ENCODE results near the gene MTG2. TPM values are rescaled to one million over a fixed set of nuclear protein-coding genes. Genes with fewer than 3 reads are reported as not detected.
A peak's percentile ranks its signal among the peaks of the same experiment; 100 is the strongest.

Gene MTG2
- total and polyA plus RNA-seq, 10 of the 15 experiments (the other 5 are each of a cell fraction or from before 2014, with no cell fraction given), result 6.2 to 52.4 (median 34.3) TPM

DNA sequence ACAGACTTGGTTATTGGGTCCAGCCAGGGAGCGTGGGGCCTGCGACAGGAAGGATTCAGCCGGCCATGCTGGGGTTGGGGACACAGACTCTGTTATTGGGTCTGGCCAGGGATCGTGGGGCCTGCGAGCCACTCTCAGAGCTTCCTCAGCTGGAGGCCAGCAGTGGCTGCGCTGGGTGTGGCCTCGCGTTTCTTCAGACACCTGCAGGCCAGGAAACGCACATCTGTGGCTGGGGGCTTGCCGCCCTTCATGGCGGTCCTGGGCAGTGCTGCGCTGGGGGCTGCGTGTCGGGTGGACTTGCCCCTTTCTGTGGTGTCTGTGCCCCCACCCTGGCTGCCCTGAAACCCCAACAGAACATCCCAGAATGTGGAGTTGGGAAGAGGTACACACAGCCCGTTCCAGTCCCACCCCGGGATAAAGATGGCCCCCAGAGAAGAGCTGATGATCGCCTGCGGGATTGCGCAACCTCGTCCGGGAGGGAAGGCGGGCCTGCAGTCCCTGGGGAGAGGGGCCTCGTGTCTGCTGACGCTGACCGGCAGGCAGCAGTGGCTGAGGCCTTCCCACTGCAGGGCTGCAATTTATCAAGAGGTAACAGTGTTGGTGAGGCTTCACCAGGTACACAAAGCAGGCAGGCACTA is 16.9 kb upstream of the MTG2 start:
- intact Hi-C loops (cut with micrococcal nuclease; ENCODE audit: unreplicated experiment) (no loop called here), in situ Hi-C loops (cut with MboI) (no loop called here)
- RAD21 ChIA-PET (ENCODE audit: unreplicated experiment), result no interaction called here
- WGBS (ENCODE audit: insufficient coverage, insufficient replicate concordance, low lambda C conversion rate, missing lambda C conversion rate), result 99% methylated on average over 25 of the region's 25 CpGs
- Histone ChIP-seq H3K9ac (ENCODE audit: control insufficient read depth, insufficient read depth, low read length) (no peak overlapping the region), H3K27me3 (replicated peaks in 1 of 2; ENCODE audit: control insufficient read depth in 2 of 2, insufficient read depth in 2 of 2, low read length in 1 of 2) (no peaks in the 10 kb centered on the region), H3K79me2 (ENCODE audit: control insufficient read depth, insufficient read depth, low read length) (no peaks in the 10 kb centered on the region), H3K36me3 (ENCODE audit: control insufficient read depth in 2 of 2, insufficient read depth in 2 of 2, low read length in 1 of 2) (peaks cover 6 to 35% of the 10 kb centered on the region in 2 experiments; a peak in 3 of 4 replicates), H3K27ac (ENCODE audit: control insufficient read depth, insufficient read depth) (no peak overlapping the region), H3K4me1 (ENCODE audit: control insufficient read depth, insufficient read depth, low read length) (no peaks in the 10 kb centered on the region), H2AFZ (ENCODE audit: control insufficient read depth, low read depth, low read length) (no peak overlapping the region), H3K4me3 (no peak overlapping the region), H3K9me3 (replicated peaks; ENCODE audit: control insufficient read depth, insufficient read depth, low read length) (no peaks in the 10 kb centered on the region), H4K20me1 (ENCODE audit: control insufficient read depth, insufficient read depth) (no peaks in the 10 kb centered on the region), H3K4me2 (ENCODE audit: control insufficient read depth, insufficient read depth) (no peak overlapping the region)
- CTCF ChIA-PET, result no interaction called here
- POLR2A ChIA-PET, result no interaction called here
- TF ChIP-seq CEBPB (IDR thresholded peaks at IDR 0.05; ENCODE audit: borderline replicate concordance in 1 of 2, low read depth in 2 of 2, low read length in 2 of 2), result peak in 1 of 2 experiments; percentile 35; a peak in 1 of 4 replicates
- TF ChIP-seq, protein P1, sequence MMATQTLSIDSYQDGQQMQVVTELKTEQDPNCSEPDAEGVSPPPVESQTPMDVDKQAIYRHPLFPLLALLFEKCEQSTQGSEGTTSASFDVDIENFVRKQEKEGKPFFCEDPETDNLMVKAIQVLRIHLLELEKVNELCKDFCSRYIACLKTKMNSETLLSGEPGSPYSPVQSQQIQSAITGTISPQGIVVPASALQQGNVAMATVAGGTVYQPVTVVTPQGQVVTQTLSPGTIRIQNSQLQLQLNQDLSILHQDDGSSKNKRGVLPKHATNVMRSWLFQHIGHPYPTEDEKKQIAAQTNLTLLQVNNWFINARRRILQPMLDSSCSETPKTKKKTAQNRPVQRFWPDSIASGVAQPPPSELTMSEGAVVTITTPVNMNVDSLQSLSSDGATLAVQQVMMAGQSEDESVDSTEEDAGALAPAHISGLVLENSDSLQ (IDR thresholded peaks at IDR 0.05), result no peak
- no TSS peak for BruUV-seq (replicated peaks)
- no peak for ATAC-seq
- FAIRE-seq, result no peak
- SMC1A ChIA-PET (ENCODE audit: uncharacterized antibody, unreplicated experiment), result no interaction called here
- DNase-seq (ENCODE audit: low read depth, low spot score), result no peak

DNA sequence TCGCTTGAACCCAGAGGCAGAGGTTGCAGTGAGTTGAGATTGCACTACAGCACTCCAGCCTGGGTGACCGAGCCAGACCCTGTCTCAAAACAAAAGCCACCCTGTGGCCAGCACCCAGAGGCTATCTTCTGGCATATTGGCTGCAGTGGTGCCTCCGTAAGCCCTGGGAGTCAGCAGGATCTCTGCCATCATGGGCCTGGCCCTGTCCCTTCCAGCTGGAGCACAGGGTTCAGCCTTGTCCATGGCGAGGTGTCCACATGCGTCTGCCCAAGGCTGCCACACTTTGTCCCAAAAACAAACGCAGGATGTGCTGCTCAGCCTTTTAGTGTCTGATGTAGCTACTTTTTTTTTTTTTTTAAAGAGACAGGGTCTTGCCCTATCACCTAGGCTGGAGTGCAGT is 15.4 kb upstream of the MTG2 start:
- intact Hi-C loops (cut with micrococcal nuclease; ENCODE audit: unreplicated experiment), result no loop called here
- no peak for ATAC-seq
- WGBS (ENCODE audit: insufficient coverage, insufficient replicate concordance, low lambda C conversion rate, missing lambda C conversion rate), result 96% methylated on average over 6 of the region's 6 CpGs
- Histone ChIP-seq H3K9me3 (replicated peaks; ENCODE audit: control insufficient read depth, insufficient read depth, low read length) (no peaks in the 10 kb centered on the region), H3K4me1 (ENCODE audit: control insufficient read depth, insufficient read depth, low read length) (no peaks in the 10 kb centered on the region), H3K36me3 (ENCODE audit: control insufficient read depth in 2 of 2, insufficient read depth in 2 of 2, low read length in 1 of 2) (peaks cover 4 to 29% of the 10 kb centered on the region in 2 experiments; a peak in 3 of 4 replicates), H3K9ac (ENCODE audit: control insufficient read depth, insufficient read depth, low read length) (no peak overlapping the region), H4K20me1 (ENCODE audit: control insufficient read depth, insufficient read depth) (no peaks in the 10 kb centered on the region), H3K79me2 (ENCODE audit: control insufficient read depth, insufficient read depth, low read length) (no peaks in the 10 kb centered on the region), H2AFZ (ENCODE audit: control insufficient read depth, low read depth, low read length) (no peak overlapping the region), H3K4me2 (ENCODE audit: control insufficient read depth, insufficient read depth) (no peak overlapping the region), H3K27me3 (replicated peaks in 1 of 2; ENCODE audit: control insufficient read depth in 2 of 2, insufficient read depth in 2 of 2, low read length in 1 of 2) (no peaks in the 10 kb centered on the region), H3K27ac (ENCODE audit: control insufficient read depth, insufficient read depth) (no peak overlapping the region), H3K4me3 (no peak overlapping the region)
- RAD21 ChIA-PET (ENCODE audit: unreplicated experiment), result no interaction called here
- FAIRE-seq, result no peak
- CTCF ChIA-PET, result no interaction called here
- in situ Hi-C loops (cut with MboI), result no loop called here
- POLR2A ChIA-PET, result interaction anchor here (0.7 kb wide), 1 partner anchor 640 kb away, joined by 4 read pairs; no protein-coding TSS in a partner anchor
- no TSS peak for BruUV-seq (replicated peaks)
- SMC1A ChIA-PET (ENCODE audit: uncharacterized antibody, unreplicated experiment), result no interaction called here
- DNase-seq (ENCODE audit: low read depth, low spot score), result no peak
- TF ChIP-seq SUZ12 (IDR thresholded peaks at IDR 0.05; ENCODE audit: unreplicated experiment) (no peak), SIX5 (IDR thresholded peaks at IDR 0.05; ENCODE audit: low read depth, low read length, severe bottlenecking) (no peak), HDGF (IDR thresholded peaks at IDR 0.05) (no peak), STAT3 (IDR thresholded peaks at IDR 0.05; ENCODE audit: low read depth, low read length) (no peak), SMAD5 (IDR thresholded peaks at IDR 0.05; ENCODE audit: low read depth) (no peak), RAD51 (IDR thresholded peaks at IDR 0.05) (no peak), ZNF384 (IDR thresholded peaks at IDR 0.05; ENCODE audit: borderline replicate concordance, low read depth, low read length) (no peak), JUNB (IDR thresholded peaks at IDR 0.05) (no peak), GABPA (IDR thresholded peaks at IDR 0.05; ENCODE audit: low read depth) (no peak), EED (IDR thresholded peaks at IDR 0.05; ENCODE audit: low read depth) (no peak), CHD4 (IDR thresholded peaks at IDR 0.05) (no peak), ZSCAN29 (IDR thresholded peaks at IDR 0.05) (no peak), NFXL1 (IDR thresholded peaks at IDR 0.05; ENCODE audit: borderline replicate concordance) (no peak), CEBPB (IDR thresholded peaks at IDR 0.05; ENCODE audit: borderline replicate concordance in 1 of 2, low read depth in 2 of 2, low read length in 2 of 2) (no peak), ASH2L (IDR thresholded peaks at IDR 0.05; ENCODE audit: borderline replicate concordance, low read depth) (no peak), BRCA1 (IDR thresholded peaks at IDR 0.05; ENCODE audit: low read depth, low read length) (no peak), TCF12 (IDR thresholded peaks at IDR 0.05; ENCODE audit: low read depth, low read length) (no peak), FOXK2 (IDR thresholded peaks at IDR 0.05) (no peak)
- TF ChIP-seq, protein P2, sequence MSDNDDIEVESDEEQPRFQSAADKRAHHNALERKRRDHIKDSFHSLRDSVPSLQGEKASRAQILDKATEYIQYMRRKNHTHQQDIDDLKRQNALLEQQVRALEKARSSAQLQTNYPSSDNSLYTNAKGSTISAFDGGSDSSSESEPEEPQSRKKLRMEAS (IDR thresholded peaks at IDR 0.05; ENCODE audit: low read depth, low read length), result no peak

Measured in GM12878 (cell line).